Sigmoid colon (tissue), 7 donors: ENCODE measurements around the gene RASSF1. TPM values are rescaled to one million over a fixed set of nuclear protein-coding genes. Genes with fewer than 3 reads are reported as not detected.

Experiments
- DNase-seq: peaks from one replicate; pipeline ENCODE4 v3.0.0-alpha.2; 2019
- H3K27ac ChIP-seq, 4 donors: fragments of 200-600 bp; sonication (generic); one replicate each; pipeline ENCODE4 v1.5.1; 2016 to 2019; ENCODE audit warnings: mild to moderate bottlenecking in 1 of 4
- H3K27me3 ChIP-seq, 3 donors: fragments of 200-600 bp; sonication (generic); one replicate each; pipeline ENCODE4 v1.5.1; 2019; ENCODE audit warnings: mild to moderate bottlenecking in 1 of 3
- H3K36me3 ChIP-seq, 4 donors: fragments of 200-600 bp; sonication (generic); one replicate each; pipeline ENCODE4 v1.5.1; 2016 to 2019
- H3K4me1 ChIP-seq, 4 donors: fragments of 200-600 bp; sonication (generic); one replicate each; pipeline ENCODE4 v1.5.1; 2017 to 2019
- H3K4me3 ChIP-seq, 4 donors: fragments of 200-600 bp; sonication (generic); one replicate each; pipeline ENCODE4 v1.5.1; 2017 to 2019; ENCODE audit warnings: mild to moderate bottlenecking in 2 of 4, moderate library complexity in 1 of 4
- H3K9me3 ChIP-seq, 4 donors: fragments of 200-600 bp in 3 of 4; sonication (generic) in 3 of 4; one replicate each; pipeline versions ENCODE4 v1.5.1 to v1.6.1; 2013 to 2019
- CTCF ChIP-seq, 4 experiments: fragments of 450-650 bp in 3 of 4; fragments of 200-600 bp in 1 of 4; IDR thresholded peaks; one replicate each; pipeline ENCODE4 v1.5.1; 2016 to 2019; ENCODE audit warnings: antibody characterized with exemption in 4 of 4, mild to moderate bottlenecking in 3 of 4, moderate library complexity in 2 of 4
- EP300 ChIP-seq, 4 donors: sonication (generic); formaldehyde crosslinking; IDR thresholded peaks; one replicate each; pipeline ENCODE4 v1.6.1; 2017; ENCODE audit warnings: antibody characterized with exemption in 4 of 4
- POLR2A ChIP-seq, 2 donors: fragments of 450-650 bp; IDR thresholded peaks; one replicate each; pipeline ENCODE4 v1.6.1; 2016; ENCODE audit warnings: antibody characterized with exemption in 2 of 2, mild to moderate bottlenecking in 2 of 2, moderate library complexity in 2 of 2
- POLR2AphosphoS5 ChIP-seq, 4 donors: sonication (generic); formaldehyde crosslinking; IDR thresholded peaks; one replicate each; pipeline ENCODE4 v1.6.1; 2017; ENCODE audit warnings: antibody characterized with exemption in 4 of 4
- WGBS, 2 donors: extraction: QIAGEN DNeasy Blood & Tissue Kit; methylation state at CpG; one replicate each; pipeline ENCODE4 v1.1.7; 2013; 5-methylcytosine and 5-hydroxymethylcytosine counted together
- intact Hi-C: fragments of 100-400 bp; cut with DNase I; formaldehyde crosslinking; loops from one replicate; pipeline ENCODE4 v1.15.1; 2023
- polyA plus RNA-seq, 3 donors: library from polyadenylated mRNA; stranded (reverse); fragments of 200-250 nt; gene quantifications; one replicate each; pipeline ENCODE4 v1.2.3, GENCODE V29; 2013
- total RNA-seq, 4 donors: library from RNA; depleted of rRNA; stranded (reverse); fragments of >200 nt; gene quantifications; one replicate each; pipeline ENCODE4 v1.1.0, GENCODE V29; 2016
- donor health status: healthy with polysubstance abuse.
- donor health status: Bipolar disorder and iron deficiency.
- donor health status: healthy.

The RASSF1 gene
- total and polyA plus RNA-seq, 7 donors: 16.4 to 41.7 (median 27.7) TPM

- H3K4me3 ChIP-seq: no peak overlapping the region
- H3K9me3 ChIP-seq: no peaks in the 10 kb centered on the region
- H3K4me1 ChIP-seq: peaks cover 0 to 1% (median under 1%) of the 10 kb centered on the region in 4 donors
- TF ChIP-seq CTCF (IDR thresholded peaks at IDR 0.05): no peak
- TF ChIP-seq POLR2A (IDR thresholded peaks at IDR 0.05): no peak
- TF ChIP-seq POLR2AphosphoS5 (IDR thresholded peaks at IDR 0.05): no peak
- no peak for TF ChIP-seq EP300 (IDR thresholded peaks at IDR 0.05)
- H3K36me3 ChIP-seq: no peaks in the 10 kb centered on the region
- intact Hi-C loops: no loop called here
- WGBS, 2 donors: 42 to 62% methylated on average over 14 of the region's 14 CpGs
- DNase-seq: no peak
- H3K27me3 ChIP-seq: peaks cover 0 to 42% (median 12%) of the 10 kb centered on the region in 3 donors
- no peak overlapping the region for H3K27ac ChIP-seq
These were observed 30.0 kb upstream of the RASSF1 start for GRCh38 chr3:50370594-50370993.

GRCh38 chr3:50369012-50369670 is 28.5 kb upstream of the RASSF1 start:
- intact Hi-C loops: loop anchor here (5.0 kb wide), 1 partner anchor 173 kb away; no protein-coding TSS in a partner anchor
- Histone ChIP-seq H3K9me3 (no peaks in the 10 kb centered on the region), H3K27me3 (peaks cover 0 to 34% (median 12%) of the 10 kb centered on the region in 3 donors), H3K4me1 (peaks cover 0 to 13% (median 12%) of the 10 kb centered on the region in 4 donors), H3K36me3 (no peaks in the 10 kb centered on the region), H3K4me3 (no peak overlapping the region), H3K27ac (no peak overlapping the region)
- TF ChIP-seq EP300 (IDR thresholded peaks at IDR 0.05) (no peak), POLR2A (IDR thresholded peaks at IDR 0.05) (no peak), POLR2AphosphoS5 (IDR thresholded peaks at IDR 0.05) (no peak)
- 62 to 78% methylated on average over 9 of the region's 9 CpGs for WGBS, 2 donors
- DNase-seq: no peak

DNA sequence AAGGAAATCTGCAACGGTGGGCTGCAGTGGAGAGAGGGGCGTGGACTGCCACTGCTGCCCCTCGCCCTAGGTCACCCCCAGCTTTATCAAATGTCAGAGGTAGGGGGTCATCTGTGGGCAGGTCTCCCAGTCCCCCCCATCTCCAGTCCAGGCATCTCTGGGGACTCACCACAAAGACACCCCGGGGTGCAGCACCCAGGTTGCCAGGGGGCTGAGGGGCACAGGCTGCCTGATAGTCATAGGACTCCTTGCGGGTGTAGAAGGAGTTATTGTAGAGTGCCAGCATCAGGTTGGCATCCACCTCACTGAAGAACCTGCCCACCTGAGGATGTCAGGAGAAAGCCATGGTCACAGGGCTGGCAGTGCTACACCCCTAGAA is 25.2 kb upstream of the RASSF1 start:
- peak overlapping the region in 2 of 4 donors; percentile 45 to 55 for H3K4me3 ChIP-seq
- H3K4me1 ChIP-seq: peaks cover 0 to 14% (median 13%) of the 10 kb centered on the region in 4 donors
- H3K27ac ChIP-seq: no peak overlapping the region
- no peaks in the 10 kb centered on the region for H3K9me3 ChIP-seq
- WGBS, 2 donors: 55 to 79% methylated on average over 5 of the region's 5 CpGs
- intact Hi-C loops: loop anchor here (5.0 kb wide), 1 partner anchor 176 kb away; no protein-coding TSS in a partner anchor
- peaks cover 0 to 19% (median 5%) of the 10 kb centered on the region in 3 donors for H3K27me3 ChIP-seq
- no peak for TF ChIP-seq POLR2A (IDR thresholded peaks at IDR 0.05)
- no peak for TF ChIP-seq POLR2AphosphoS5 (IDR thresholded peaks at IDR 0.05)
- TF ChIP-seq CTCF (IDR thresholded peaks at IDR 0.05): no peak
- no peak for TF ChIP-seq EP300 (IDR thresholded peaks at IDR 0.05)
- no peak for DNase-seq
- H3K36me3 ChIP-seq: no peaks in the 10 kb centered on the region

DNA sequence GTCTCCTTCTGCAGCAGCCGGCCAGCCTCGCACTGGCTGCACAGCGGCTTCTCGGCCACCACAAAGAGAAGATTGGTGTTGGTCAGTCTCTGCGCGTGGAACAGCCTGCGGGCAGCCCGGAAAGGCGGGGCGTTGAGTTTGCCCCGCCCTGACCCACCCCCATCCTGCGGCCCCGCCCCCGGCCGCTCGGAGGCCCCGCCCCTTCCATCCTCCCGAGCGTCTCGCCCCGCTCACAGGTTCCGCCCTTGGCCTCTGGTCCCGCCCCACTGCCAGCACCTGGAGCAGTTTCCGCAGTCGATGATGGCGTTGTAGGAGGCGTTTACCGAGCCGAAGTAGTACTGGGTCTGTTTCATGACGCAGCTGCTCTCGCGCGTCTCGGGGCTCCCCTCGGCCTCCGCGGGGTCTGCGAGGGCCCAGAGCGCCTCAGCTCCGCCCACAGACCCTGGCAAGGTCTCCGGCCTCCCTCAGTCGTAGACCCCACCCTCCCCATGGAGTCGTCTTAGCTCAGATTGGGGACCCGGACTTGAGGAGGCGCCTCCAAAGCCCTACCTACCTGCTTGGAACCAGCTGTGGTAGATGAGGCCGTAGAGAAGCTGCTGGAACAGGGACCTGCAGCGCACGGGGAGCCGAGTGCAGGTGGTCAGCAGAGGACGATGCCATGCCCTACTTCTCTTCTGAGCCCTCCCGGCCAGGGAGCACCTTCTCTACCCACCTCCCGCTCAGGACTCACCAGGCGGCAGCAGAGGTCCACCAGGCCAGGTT is 24.6 kb upstream of the RASSF1 start:
- no peak for TF ChIP-seq POLR2A (IDR thresholded peaks at IDR 0.05)
- no peak for TF ChIP-seq CTCF (IDR thresholded peaks at IDR 0.05)
- TF ChIP-seq POLR2AphosphoS5 (IDR thresholded peaks at IDR 0.05): peak in 3 of 4 donors; percentile 25 to 69 (median 51)
- TF ChIP-seq EP300 (IDR thresholded peaks at IDR 0.05): no peak
- H3K4me1 ChIP-seq: peaks cover 0 to 14% (median 13%) of the 10 kb centered on the region in 4 donors
- intact Hi-C loops: loop anchor here (5.0 kb wide), 1 partner anchor 177 kb away; no protein-coding TSS in a partner anchor
- DNase-seq: peak; percentile 93
- H3K27me3 ChIP-seq: peaks cover 0 to 15% (median 5%) of the 10 kb centered on the region in 3 donors
- no peaks in the 10 kb centered on the region for H3K36me3 ChIP-seq
- H3K9me3 ChIP-seq: no peaks in the 10 kb centered on the region
- WGBS, 2 donors: 2 to 4% methylated on average over 53 of the region's 53 CpGs
- peak overlapping the region; percentile 45 to 62 (median 50) for H3K4me3 ChIP-seq
- peak overlapping the region; percentile 57 to 72 (median 68) for H3K27ac ChIP-seq
